ENCODE results near the gene FBXL7. TPM values are rescaled to one million over a fixed set of nuclear protein-coding genes. Genes with fewer than 3 reads are reported as not detected.

FBXL7 gene
- total and polyA plus RNA-seq, 10 donors, result 1.1 to 12.9 (median 8.3) TPM

DNA sequence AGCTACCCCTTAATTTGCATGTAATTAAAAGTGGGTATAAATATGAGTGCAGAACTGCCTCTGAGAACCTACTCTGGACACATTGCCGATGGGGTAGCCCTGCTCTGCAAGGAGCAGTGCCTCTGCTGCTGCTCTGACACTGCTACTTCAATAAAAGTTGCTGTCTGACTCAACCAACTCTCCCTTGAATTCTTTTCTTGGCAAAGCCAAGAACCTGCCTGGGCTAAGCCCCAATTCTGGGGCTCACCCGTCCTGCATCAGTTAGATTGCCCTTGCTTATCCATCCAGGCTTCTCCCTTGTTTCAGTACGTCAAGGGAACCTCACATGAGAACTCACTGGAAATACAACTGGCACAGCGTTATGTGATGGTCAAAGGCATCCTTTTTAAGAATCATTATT lies 44.1 kb downstream of the FBXL7 start:
- H3K4me3 ChIP-seq, result no peak overlapping the region
- DNase-seq, result no peak
- H3K27ac ChIP-seq, result no peak overlapping the region
- intact Hi-C loops (cut with DNase I; ENCODE audit: low total_unique reads), result no loop called here
- no peaks in the 10 kb centered on the region for H3K36me3 ChIP-seq
- TF ChIP-seq, protein P1, sequence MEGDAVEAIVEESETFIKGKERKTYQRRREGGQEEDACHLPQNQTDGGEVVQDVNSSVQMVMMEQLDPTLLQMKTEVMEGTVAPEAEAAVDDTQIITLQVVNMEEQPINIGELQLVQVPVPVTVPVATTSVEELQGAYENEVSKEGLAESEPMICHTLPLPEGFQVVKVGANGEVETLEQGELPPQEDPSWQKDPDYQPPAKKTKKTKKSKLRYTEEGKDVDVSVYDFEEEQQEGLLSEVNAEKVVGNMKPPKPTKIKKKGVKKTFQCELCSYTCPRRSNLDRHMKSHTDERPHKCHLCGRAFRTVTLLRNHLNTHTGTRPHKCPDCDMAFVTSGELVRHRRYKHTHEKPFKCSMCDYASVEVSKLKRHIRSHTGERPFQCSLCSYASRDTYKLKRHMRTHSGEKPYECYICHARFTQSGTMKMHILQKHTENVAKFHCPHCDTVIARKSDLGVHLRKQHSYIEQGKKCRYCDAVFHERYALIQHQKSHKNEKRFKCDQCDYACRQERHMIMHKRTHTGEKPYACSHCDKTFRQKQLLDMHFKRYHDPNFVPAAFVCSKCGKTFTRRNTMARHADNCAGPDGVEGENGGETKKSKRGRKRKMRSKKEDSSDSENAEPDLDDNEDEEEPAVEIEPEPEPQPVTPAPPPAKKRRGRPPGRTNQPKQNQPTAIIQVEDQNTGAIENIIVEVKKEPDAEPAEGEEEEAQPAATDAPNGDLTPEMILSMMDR (IDR thresholded peaks at IDR 0.05 in 8 of 11, conservative IDR thresholded peaks at IDR 0.05 in 3 of 11), result no peak
- TF ChIP-seq POLR2AphosphoS5 (IDR thresholded peaks at IDR 0.05) (no peak), POLR2A (IDR thresholded peaks at IDR 0.05) (no peak)
- H3K4me1 ChIP-seq, result peaks cover 0 to 5% (median 0%) of the 10 kb centered on the region in 6 donors
- H3K27me3 ChIP-seq (replicated peaks in 1 of 7), result no peaks in the 10 kb centered on the region
- WGBS, 5 donors, result 76 to 95% (median 87%) methylated on average over 4 of the region's 4 CpGs
- H3K9me3 ChIP-seq, result peaks cover 0 to 7% (median 0%) of the 10 kb centered on the region in 8 donors

DNA sequence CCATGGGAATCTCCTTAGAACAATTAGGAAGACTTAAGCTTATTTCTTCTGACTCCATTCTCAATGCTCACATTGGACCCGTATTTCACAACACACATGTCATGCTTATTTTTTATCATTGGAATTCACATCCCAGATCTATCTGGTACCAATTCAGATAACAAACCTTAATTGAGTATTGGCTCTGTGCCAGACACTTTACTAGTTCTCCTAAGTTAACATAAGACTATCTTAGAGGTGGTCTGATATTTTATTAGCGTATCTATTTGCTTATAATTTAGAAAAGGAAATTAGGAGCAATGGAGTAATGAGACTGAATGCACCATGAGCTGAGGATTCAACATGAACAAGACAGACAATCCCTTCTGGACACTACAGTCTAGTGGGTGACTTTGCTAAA lies 45.1 kb downstream of the FBXL7 start:
- H3K4me3 ChIP-seq, result no peak overlapping the region
- DNase-seq, result no peak
- H3K4me1 ChIP-seq, result peaks cover 0 to 5% (median 0%) of the 10 kb centered on the region in 6 donors
- intact Hi-C loops (cut with DNase I; ENCODE audit: low total_unique reads), result no loop called here
- no peaks in the 10 kb centered on the region for H3K36me3 ChIP-seq
- 87 to 97% (median 89%) methylated on average over 2 of the region's 2 CpGs for WGBS, 5 donors
- H3K27me3 ChIP-seq (replicated peaks in 1 of 7), result no peaks in the 10 kb centered on the region
- peaks cover 0 to 7% (median 0%) of the 10 kb centered on the region in 8 donors for H3K9me3 ChIP-seq
- TF ChIP-seq, protein P1 (IDR thresholded peaks at IDR 0.05 in 8 of 11, conservative IDR thresholded peaks at IDR 0.05 in 3 of 11), result no peak
- TF ChIP-seq POLR2A (IDR thresholded peaks at IDR 0.05), result no peak
- TF ChIP-seq POLR2AphosphoS5 (IDR thresholded peaks at IDR 0.05), result no peak
- H3K27ac ChIP-seq, result no peak overlapping the region

DNA sequence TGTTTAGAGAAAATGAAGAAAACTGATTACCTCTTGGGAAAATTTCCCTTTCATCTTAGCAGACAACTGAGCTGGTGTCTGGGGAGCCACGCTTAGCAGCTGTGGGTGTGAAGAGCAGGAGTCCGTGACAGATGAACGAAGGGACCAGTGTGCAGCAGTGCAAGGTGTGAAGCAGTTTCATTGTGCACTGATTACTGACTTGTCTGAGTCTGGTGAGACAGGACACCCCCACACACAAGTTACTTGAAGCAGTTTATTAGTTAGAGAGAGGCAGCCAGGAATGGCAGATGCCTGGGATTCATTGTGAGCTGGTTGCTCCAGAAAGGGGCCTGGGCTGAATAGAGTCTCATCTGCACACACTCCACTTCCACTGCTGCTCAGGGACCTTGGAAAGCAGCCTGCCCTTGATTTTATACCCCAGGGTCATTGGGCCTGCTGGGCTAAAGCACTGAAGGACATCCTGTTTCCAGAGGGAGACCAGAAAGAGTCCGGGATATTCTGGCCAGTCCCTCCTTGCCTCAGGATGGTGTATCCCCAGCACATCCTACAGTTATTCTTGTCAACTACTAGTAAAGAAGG lies 47.4 kb downstream of the FBXL7 start:
- H3K4me1 ChIP-seq, result peaks cover 0 to 5% (median 0%) of the 10 kb centered on the region in 6 donors
- peaks cover 0 to 7% (median 0%) of the 10 kb centered on the region in 8 donors for H3K9me3 ChIP-seq
- intact Hi-C loops (cut with DNase I; ENCODE audit: low total_unique reads), result no loop called here
- no peaks in the 10 kb centered on the region for H3K27me3 ChIP-seq (replicated peaks in 1 of 7)
- no peak for DNase-seq
- H3K36me3 ChIP-seq, result no peaks in the 10 kb centered on the region
- no peak overlapping the region for H3K27ac ChIP-seq
- 68 to 90% (median 85%) methylated on average over 4 of the region's 4 CpGs for WGBS, 5 donors
- no peak overlapping the region for H3K4me3 ChIP-seq
- TF ChIP-seq POLR2AphosphoS5 (IDR thresholded peaks at IDR 0.05) (no peak), POLR2A (IDR thresholded peaks at IDR 0.05) (no peak)
- TF ChIP-seq, protein P1 (IDR thresholded peaks at IDR 0.05 in 8 of 11, conservative IDR thresholded peaks at IDR 0.05 in 3 of 11), result no peak

DNA sequence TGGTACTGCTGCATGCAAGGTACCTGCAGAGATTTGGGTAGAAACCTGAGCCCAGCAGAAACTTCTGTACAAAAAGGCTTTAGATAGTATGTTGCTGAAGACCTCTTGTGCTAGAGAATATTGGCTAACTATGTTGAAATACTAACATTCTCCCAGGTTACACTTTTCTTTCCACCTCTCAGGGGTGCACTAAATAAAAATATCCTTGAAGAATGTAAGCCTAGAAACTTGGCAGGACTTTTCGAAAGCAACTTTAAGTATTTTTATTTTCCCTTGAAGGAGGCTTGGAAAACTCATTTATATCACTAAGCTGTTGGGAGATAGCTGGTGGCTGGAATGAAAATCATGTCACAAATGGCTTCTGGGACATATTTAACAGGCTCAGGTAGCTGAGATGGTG lies 50.0 kb downstream of the FBXL7 start:
- WGBS, 5 donors, result 73 to 89% (median 88%) methylated on average over 1 of the region's 1 CpG
- TF ChIP-seq POLR2A (IDR thresholded peaks at IDR 0.05) (no peak), POLR2AphosphoS5 (IDR thresholded peaks at IDR 0.05) (no peak)
- TF ChIP-seq, protein P1 (IDR thresholded peaks at IDR 0.05 in 8 of 11, conservative IDR thresholded peaks at IDR 0.05 in 3 of 11), result no peak

More for the DNA sequence above, 50.0 kb downstream of the FBXL7 start:
- H3K4me3 ChIP-seq, result no peak overlapping the region
- no peaks in the 10 kb centered on the region for H3K27me3 ChIP-seq (replicated peaks in 1 of 7)
- intact Hi-C loops (cut with DNase I; ENCODE audit: low total_unique reads), result no loop called here
- no peak for DNase-seq
- no peak overlapping the region for H3K27ac ChIP-seq
- no peaks in the 10 kb centered on the region for H3K36me3 ChIP-seq
- peaks cover 0 to 5% (median 0%) of the 10 kb centered on the region in 6 donors for H3K4me1 ChIP-seq
- H3K9me3 ChIP-seq, result peaks cover 0 to 7% (median 0%) of the 10 kb centered on the region in 8 donors

Data from spleen (tissue), 11 donors.